A673 (cell line): ENCODE measurements around the gene ZSCAN12.

Experiments used
- EZH2 ChIP-seq: fragments of 200-600 bp; sonication (generic); IDR thresholded peaks from 2 replicates; pipeline ENCODE4 v1.6.1; 2017; ENCODE audit warnings: borderline replicate concordance, low read depth, mild to moderate bottlenecking, mixed read lengths, antibody characterized with exemption, low read length; ENCODE audit not compliant: poor library complexity, severe bottlenecking
- TF ChIP-seq, protein P1 (sequence below): fragments of 300-800, 200-600 bp; sonication (generic); conservative IDR thresholded peaks from 2 replicates; pipeline ENCODE4 v1.5.1; 2017; ENCODE audit warnings: low read depth, mild to moderate bottlenecking, antibody characterized with exemption, low read length, moderate library complexity, mixed read lengths

- TF ChIP-seq, protein P1, sequence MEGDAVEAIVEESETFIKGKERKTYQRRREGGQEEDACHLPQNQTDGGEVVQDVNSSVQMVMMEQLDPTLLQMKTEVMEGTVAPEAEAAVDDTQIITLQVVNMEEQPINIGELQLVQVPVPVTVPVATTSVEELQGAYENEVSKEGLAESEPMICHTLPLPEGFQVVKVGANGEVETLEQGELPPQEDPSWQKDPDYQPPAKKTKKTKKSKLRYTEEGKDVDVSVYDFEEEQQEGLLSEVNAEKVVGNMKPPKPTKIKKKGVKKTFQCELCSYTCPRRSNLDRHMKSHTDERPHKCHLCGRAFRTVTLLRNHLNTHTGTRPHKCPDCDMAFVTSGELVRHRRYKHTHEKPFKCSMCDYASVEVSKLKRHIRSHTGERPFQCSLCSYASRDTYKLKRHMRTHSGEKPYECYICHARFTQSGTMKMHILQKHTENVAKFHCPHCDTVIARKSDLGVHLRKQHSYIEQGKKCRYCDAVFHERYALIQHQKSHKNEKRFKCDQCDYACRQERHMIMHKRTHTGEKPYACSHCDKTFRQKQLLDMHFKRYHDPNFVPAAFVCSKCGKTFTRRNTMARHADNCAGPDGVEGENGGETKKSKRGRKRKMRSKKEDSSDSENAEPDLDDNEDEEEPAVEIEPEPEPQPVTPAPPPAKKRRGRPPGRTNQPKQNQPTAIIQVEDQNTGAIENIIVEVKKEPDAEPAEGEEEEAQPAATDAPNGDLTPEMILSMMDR, result no peak
- no peak for TF ChIP-seq EZH2
Measured at GRCh38 chr6:28360961-28361360, 38.6 kb downstream of the ZSCAN12 start.
